Lung (tissue), 12 donors: ENCODE measurements around the gene P2RX1. TPM values are rescaled to one million over a fixed set of nuclear protein-coding genes. Genes with fewer than 3 reads are reported as not detected.
A peak's percentile ranks its signal among the peaks of the same experiment; 100 is the strongest.

Source experiments
- ATAC-seq: fragments of 200-7000 bp; cut with Tn5 transposase; one replicate; pipeline ENCODE4 v1.9.1; 2020; ENCODE audit warnings: moderate number of reproducible peaks; ENCODE audit not compliant: insufficient read depth, low FRiP score
- DNase-seq, 3 donors: peaks; one replicate each; pipeline ENCODE4 v3.0.0-alpha.2; 2013 to 2017
- H3K27ac ChIP-seq, 2 donors: one replicate each; pipeline ENCODE4 v1.5.1; 2013; ENCODE audit warnings: mild to moderate bottlenecking in 2 of 2, moderate library complexity in 2 of 2, control low read depth in 1 of 2, inconsistent platforms in 1 of 2, low read depth in 1 of 2, low read length in 1 of 2
- H3K27me3 ChIP-seq, 3 donors: one replicate each; pipeline ENCODE4 v1.5.1; 2013; ENCODE audit warnings: low read length in 2 of 3; ENCODE audit not compliant: control insufficient read depth in 3 of 3, insufficient read depth in 3 of 3
- H3K36me3 ChIP-seq, 4 donors: one replicate each; pipeline ENCODE4 v1.5.1; 2013; ENCODE audit warnings: low read length in 4 of 4, mild to moderate bottlenecking in 1 of 4, moderate library complexity in 1 of 4; ENCODE audit not compliant: control insufficient read depth in 4 of 4, insufficient read depth in 4 of 4
- H3K4me1 ChIP-seq, 5 donors: one replicate each; pipeline ENCODE4 v1.5.1; 2013; ENCODE audit warnings: low read length in 5 of 5, mild to moderate bottlenecking in 2 of 5, moderate library complexity in 1 of 5; ENCODE audit not compliant: control insufficient read depth in 5 of 5, insufficient read depth in 5 of 5
- H3K4me3 ChIP-seq: one replicate; pipeline ENCODE4 v1.5.1; 2013; ENCODE audit warnings: mild to moderate bottlenecking, control low read depth, moderate library complexity
- H3K9ac ChIP-seq, 2 donors: one replicate each; pipeline ENCODE4 v1.5.1; 2013; ENCODE audit warnings: low read length in 2 of 2, control low read depth in 1 of 2; ENCODE audit not compliant: insufficient read depth in 1 of 2
- H3K9me3 ChIP-seq, 4 donors: one replicate each; pipeline ENCODE4 v1.5.1; 2013; ENCODE audit warnings: low read length in 3 of 4, mild to moderate bottlenecking in 1 of 4, moderate library complexity in 1 of 4; ENCODE audit not compliant: control insufficient read depth in 4 of 4, insufficient read depth in 3 of 4
- WGBS, 2 donors: extraction: QIAGEN DNeasy Blood & Tissue Kit; methylation state at CpG; one replicate each; pipeline ENCODE4 v1.1.7; 2013; 5-methylcytosine and 5-hydroxymethylcytosine counted together
- polyA plus RNA-seq, 2 donors: library from polyadenylated mRNA; stranded (reverse); fragments of 200-250 nt; gene quantifications; one replicate each; pipeline ENCODE4 v1.2.1, GENCODE V29; 2013
- total RNA-seq, 2 donors: library from RNA; depleted of rRNA in 1 of 2; stranded (reverse); fragments of >200 nt in 1 of 2; gene quantifications; one replicate each; pipeline ENCODE4 v1.2.1, GENCODE V29; 2014 to 2021
- TF ChIP-seq, protein P1 (sequence below): IDR thresholded peaks from 2 replicates; pipeline ENCODE4 v1.5.1; 2012; ENCODE audit warnings: mild to moderate bottlenecking; ENCODE audit errors: control extremely low read depth, extremely low read depth
- donor health status: control.
- donor health status: control.
- donor health status: Bipolar disorder and iron deficiency.
- donor health status: healthy.
- donor health status: DM: yes; HTN: yes; CAD: no.

P2RX1 gene
- total and polyA plus RNA-seq, 4 donors = 4.6 to 16.4 (median 10.5) TPM

DNA sequence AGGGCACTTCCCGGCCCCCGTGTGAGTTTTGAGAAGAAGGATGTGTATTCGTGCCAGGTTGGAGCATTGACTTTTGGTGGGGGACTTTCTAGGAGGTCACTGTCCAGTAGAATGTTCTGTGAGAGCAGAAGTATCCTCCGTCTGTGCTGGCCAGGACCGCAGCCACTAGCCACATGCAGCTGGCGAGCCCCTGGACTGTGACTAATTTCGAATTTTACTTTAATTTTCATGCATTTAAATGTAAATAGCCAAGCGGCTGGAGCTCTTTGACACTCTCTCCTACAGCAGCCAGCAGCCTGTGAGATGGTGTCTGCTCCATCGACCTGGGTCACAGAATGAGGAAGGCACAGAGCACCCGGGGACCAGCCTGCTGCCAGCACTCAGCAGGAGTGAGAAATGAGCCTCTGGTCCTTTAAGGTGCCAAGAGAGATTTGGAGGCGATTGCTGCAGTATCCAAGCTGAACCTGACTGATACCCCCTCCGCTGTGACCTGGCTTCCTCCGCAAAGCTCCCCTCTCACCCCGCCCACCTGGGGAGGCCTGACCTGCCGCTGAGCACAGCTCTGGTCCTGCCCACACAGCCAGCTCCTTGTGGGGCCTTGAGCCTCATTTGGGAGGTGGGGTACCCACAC, 40.2 kb upstream of the P2RX1 start:
- peaks cover 0 to 22% (median 13%) of the 10 kb centered on the region in 5 donors for H3K4me1 ChIP-seq
- no peak overlapping the region for H3K9ac ChIP-seq
- H3K36me3 ChIP-seq = no peaks in the 10 kb centered on the region
- TF ChIP-seq, protein P1, sequence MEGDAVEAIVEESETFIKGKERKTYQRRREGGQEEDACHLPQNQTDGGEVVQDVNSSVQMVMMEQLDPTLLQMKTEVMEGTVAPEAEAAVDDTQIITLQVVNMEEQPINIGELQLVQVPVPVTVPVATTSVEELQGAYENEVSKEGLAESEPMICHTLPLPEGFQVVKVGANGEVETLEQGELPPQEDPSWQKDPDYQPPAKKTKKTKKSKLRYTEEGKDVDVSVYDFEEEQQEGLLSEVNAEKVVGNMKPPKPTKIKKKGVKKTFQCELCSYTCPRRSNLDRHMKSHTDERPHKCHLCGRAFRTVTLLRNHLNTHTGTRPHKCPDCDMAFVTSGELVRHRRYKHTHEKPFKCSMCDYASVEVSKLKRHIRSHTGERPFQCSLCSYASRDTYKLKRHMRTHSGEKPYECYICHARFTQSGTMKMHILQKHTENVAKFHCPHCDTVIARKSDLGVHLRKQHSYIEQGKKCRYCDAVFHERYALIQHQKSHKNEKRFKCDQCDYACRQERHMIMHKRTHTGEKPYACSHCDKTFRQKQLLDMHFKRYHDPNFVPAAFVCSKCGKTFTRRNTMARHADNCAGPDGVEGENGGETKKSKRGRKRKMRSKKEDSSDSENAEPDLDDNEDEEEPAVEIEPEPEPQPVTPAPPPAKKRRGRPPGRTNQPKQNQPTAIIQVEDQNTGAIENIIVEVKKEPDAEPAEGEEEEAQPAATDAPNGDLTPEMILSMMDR = no peak
- 78% methylated on average over 15 of the region's 15 CpGs for WGBS, 2 donors
- no peaks in the 10 kb centered on the region for H3K9me3 ChIP-seq
- DNase-seq (no peak), ATAC-seq (no peak)
- no peak overlapping the region for H3K4me3 ChIP-seq
- no peak overlapping the region for H3K27ac ChIP-seq
- H3K27me3 ChIP-seq = no peaks in the 10 kb centered on the region

DNA sequence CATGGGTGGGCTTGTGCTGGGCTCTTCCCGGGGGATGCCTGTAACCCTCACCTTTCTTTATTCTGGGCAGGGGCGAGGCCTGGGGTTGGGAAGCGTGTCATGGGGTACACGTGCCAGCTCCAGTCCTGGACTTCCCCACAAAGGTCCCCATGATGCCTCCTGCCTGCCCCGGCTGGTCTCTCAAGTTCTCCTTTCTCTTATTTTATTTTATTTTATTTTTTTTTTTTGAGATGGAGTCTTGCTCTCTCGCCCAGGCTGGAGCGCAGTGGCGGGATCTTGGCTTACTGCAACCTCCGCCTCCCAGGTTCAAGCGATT, 39.4 kb upstream of the P2RX1 start:
- H3K4me1 ChIP-seq = peaks cover 0 to 16% (median 10%) of the 10 kb centered on the region in 5 donors
- TF ChIP-seq, protein P1 = no peak
- no peak overlapping the region for H3K9ac ChIP-seq
- H3K4me3 ChIP-seq = no peak overlapping the region
- no peak for ATAC-seq
- no peaks in the 10 kb centered on the region for H3K9me3 ChIP-seq
- WGBS, 2 donors = 70 to 84% methylated on average over 10 of the region's 10 CpGs
- H3K27ac ChIP-seq = peak overlapping the region in 1 of 2 donors; percentile 18
- no peak for DNase-seq
- peaks cover 0 to 3% (median 0%) of the 10 kb centered on the region in 4 donors for H3K36me3 ChIP-seq
- no peaks in the 10 kb centered on the region for H3K27me3 ChIP-seq

DNA sequence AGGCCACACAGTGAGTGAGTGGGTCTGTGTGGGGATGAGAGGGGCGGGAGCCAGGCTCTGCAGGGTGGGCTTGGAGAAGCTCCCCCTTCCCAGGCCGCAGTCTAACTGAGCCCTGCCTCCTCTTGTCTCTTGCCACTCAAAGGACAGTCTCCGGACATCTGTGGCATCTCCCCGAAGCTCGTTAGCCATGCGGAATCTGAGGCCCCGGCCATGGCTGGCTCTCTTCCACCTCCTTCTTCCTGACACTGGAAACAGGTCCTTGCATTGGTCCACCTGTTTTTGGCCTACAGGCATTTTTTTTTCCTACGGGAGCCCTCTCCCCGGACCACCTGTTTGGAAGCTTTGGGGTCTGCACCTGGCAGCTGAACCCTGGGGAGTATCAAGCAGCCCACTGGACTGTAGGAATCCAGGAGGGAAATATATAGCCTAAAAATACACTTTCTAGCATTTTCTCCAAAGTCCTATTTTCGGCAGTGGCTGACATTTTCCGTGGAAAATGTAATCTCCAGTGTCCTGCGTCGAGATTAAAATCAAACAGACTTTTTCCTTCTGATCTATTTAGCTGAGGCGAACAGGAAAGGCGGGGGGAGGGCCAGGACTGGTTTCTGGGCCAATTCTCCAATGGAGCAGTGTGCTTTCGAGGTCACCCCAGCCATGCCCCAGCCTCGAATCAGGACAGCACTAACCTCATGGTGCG, 38.9 kb upstream of the P2RX1 start:
- TF ChIP-seq, protein P1 = no peak
- no peak overlapping the region for H3K9ac ChIP-seq
- H3K27ac ChIP-seq = peak overlapping the region in 1 of 2 donors; percentile 18
- peaks cover 0 to 5% (median 0%) of the 10 kb centered on the region in 4 donors for H3K36me3 ChIP-seq
- H3K27me3 ChIP-seq = no peaks in the 10 kb centered on the region
- H3K4me3 ChIP-seq = no peak overlapping the region
- ATAC-seq (no peak), DNase-seq (peak; percentile 50 to 64 (median 55))
- peaks cover 0 to 11% (median 6%) of the 10 kb centered on the region in 5 donors for H3K4me1 ChIP-seq
- no peaks in the 10 kb centered on the region for H3K9me3 ChIP-seq
- 60 to 74% methylated on average over 18 of the region's 18 CpGs for WGBS, 2 donors
